ENCODE data around the gene GNA15.

Gene GNA15

GRCh38 chr19:3203805-3204645, 68.2 kb downstream of the GNA15 start:
- DNase-seq (ENCODE audit: insufficient read length, low spot score), result no peak
- no peak for FAIRE-seq

GRCh38 chr19:3204646-3205275, 68.9 kb downstream of the GNA15 start:
- DNase-seq (ENCODE audit: insufficient read length, low spot score) (no peak), FAIRE-seq (no peak)

GRCh38 chr19:3206216-3206953, 70.6 kb downstream of the GNA15 start:
- no peak for FAIRE-seq
- DNase-seq (ENCODE audit: insufficient read length, low spot score), result no peak

- DNase-seq (ENCODE audit: insufficient read length, low spot score) (no peak), FAIRE-seq (no peak)
Observed at GRCh38 chr19:3207461-3208242, 71.8 kb downstream of the GNA15 start.

- no peak for FAIRE-seq
Observed at GRCh38 chr19:3208317-3209207, 72.7 kb downstream of the GNA15 start.

GRCh38 chr19:3210347-3211017, 74.6 kb downstream of the GNA15 start:
- FAIRE-seq (no peak), DNase-seq (ENCODE audit: insufficient read length, low spot score) (peak; percentile 35)

More at GRCh38 chr19:3208317-3209207, 72.7 kb downstream of the GNA15 start:
- no peak for DNase-seq (ENCODE audit: insufficient read length, low spot score)

- DNase-seq (ENCODE audit: insufficient read length, low spot score) (no peak), FAIRE-seq (no peak)
Observed at GRCh38 chr19:3211191-3211590, 75.4 kb downstream of the GNA15 start.

GRCh38 chr19:3213159-3213558, 77.3 kb downstream of the GNA15 start:
- FAIRE-seq, result no peak

More at GRCh38 chr19:3213159-3213558, 77.3 kb downstream of the GNA15 start:
- no peak for DNase-seq (ENCODE audit: insufficient read length, low spot score)

Data from HTR-8/SVneo (cell line).